NOMO-1 treated with dmso at 0.1 percent for 144 hours (cell line): ENCODE data around the gene LHX4.

ENCODE experiments used
- DNase-seq: peaks from one replicate; lab custom pipeline; 2025; ENCODE audit not compliant: unreplicated experiment; lab: John Stamatoyannopoulos, UW

LHX4 gene

GRCh38 chr1:180224902-180225301 is 5.2 kb upstream of the LHX4 start:
- DNase-seq, result no peak

DNA sequence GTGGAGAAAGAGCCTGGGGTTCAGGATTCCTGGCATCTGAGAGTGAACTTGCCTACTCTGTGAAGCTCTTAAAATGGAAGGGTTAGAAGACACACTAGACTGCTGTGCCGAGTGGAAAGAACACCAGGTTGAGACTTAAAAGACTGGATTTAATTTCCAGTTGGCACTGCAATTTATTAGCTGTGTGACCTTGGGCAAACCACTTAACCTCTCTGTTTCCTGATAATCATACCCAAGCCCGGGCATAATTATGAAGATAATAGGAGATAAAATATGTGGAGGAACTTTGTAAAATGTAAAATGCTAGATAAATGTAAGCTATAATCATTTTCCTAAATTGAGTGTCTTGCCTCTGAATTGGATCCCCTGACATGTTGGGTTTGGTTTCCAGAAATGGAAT is 4.7 kb upstream of the LHX4 start:
- no peak for DNase-seq

DNA sequence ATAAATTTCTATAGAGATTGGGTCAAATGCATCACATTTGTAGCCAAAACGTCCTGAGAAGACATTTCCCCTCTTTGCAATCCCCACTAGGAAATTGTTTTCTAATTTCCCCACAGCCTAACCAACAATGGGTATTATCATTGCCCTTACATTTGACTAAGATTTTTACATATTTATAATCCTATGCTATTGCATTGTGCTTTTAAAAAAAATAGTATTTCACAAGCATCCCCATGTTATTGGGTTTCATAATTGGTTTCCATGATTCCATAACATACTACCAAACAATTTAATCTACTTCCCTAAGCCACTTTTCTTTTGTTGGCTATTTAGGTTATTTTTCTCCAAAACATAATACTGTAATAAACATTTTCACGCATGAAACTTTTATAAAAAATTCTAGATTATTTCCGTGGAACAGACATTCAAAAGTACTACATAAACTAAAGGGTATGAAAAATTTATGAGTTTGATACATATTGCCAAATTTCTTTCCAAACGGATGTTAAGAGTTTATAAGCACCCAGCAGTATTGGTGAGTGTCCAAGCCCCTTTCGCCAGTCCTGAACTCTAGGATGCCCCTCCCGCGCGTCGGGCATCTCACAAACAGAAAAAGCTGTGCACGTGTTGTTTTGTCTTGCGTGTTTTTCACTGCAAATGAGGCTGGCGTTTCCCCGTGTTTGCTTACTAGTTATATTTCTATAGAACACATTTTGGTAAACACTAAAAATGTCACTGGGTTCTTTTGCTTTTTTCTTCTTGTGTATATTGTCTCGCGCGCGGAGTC is 2.0 kb upstream of the LHX4 start:
- DNase-seq, result no peak

DNA sequence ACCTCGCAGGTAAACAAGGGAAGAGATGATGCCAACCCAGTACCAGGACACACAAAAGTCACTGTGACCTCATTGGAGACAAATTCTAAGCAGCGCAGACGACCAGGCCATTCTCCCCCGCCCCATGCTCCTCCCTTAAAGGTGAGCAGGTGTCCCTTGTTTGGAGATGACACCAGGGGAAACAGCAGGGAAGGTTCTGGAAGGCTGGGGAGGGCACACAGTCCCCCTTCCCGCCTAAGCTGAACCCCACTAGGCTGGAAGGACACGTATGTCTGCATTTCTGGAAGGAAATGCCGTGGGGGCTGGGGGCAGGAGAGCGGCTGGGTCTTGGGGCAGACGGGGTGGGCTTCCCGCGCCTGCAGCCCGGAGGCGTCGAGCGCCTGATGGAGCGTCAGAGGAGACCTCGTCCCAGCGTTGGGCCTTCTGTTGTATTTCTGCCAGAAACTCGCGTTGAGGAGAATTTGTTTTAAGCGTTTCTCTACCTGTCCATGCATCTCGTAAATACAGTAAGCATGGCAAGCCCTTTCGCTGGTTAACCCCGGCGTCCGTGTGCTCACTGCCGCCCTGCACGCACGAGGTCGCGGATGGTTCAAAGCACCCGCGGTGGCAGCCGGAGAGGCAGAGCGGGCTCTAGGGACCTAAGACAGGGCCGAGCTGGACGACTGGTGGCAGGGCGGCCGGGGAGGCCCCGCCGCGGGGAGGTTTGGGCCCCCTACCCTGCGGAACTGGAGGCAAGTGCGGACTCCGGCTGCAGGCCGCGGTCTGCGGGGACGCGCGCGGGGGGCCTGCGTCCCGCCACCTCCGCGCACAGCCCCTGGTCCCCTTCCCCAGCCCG is 1.2 kb upstream of the LHX4 start:
- DNase-seq, result no peak

DNA sequence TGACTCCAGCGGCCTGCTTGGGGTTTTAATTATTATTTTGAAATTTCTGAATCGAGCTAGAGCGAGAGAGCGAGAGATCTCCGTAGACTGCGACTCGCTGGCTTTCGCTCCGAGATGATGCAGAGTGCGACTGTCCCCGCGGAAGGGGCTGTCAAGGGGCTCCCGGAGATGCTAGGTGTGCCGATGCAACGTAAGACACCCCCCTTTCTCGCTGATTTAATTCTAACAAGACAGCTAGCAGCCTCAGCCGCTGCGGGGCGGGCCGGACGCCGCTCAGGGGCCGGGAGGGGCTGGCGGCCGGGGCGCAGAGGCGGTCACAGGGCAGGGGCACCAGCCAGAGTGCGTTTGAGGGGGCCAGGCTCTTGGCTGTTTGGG is 339 bp downstream of the LHX4 start:
- DNase-seq, result no peak

DNA sequence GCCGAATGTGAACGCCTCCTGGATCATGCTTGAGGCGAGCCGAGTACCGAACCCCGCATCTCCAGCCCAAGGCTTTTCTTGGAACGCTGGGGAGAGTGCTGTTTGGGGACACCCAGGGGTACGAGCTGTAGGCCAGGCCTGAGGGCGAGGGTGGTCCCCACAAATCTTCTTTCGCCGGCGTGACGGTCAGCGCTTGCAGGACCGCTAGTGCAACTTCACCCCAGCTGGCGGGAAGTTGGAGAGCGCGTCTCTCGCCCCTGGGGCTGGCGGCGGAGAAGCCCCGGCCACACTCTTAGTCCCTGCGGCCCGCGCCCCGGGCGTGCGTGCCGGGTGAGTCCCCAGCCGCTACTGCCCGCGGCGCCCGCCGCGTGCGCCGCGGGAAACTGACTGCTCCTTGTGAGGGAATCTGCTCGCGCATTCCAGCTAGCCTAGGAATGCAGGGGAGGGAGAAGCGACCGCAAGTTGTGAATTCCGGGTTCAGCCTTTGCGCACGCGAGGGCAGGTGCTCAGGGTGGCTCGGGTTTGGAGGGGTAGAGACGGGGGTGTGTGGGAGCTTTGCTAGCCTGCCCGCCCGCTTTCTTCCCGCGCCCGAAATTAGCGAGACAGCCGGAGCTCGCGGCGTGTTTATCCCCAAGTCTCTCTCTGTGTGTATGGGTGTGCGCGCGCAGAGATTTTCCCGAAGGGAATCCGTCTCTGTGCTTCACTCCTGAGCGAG is 884 bp downstream of the LHX4 start:
- no peak for DNase-seq

DNA sequence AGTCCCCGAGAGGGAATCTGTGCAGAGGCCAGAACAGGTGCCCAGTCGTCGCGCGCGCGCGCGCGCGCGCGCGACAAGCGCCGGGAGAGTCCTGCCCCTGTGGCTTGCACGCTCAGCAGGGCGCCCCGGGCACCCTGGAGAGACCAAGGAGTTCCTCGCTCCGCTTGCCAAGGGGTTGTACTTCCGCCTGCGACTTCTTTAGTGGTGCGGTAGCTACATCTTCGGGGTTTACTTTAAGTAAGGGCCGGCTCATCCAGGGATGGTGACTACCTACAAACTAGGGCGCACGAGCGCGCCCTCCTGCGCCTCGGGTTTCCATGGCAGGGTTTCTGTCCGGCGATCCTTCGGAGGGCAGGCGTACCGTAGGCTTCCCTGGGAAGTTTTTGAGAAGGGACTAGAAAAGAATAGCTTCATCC is 1.4 kb downstream of the LHX4 start:
- DNase-seq, result peak; percentile 65

DNA sequence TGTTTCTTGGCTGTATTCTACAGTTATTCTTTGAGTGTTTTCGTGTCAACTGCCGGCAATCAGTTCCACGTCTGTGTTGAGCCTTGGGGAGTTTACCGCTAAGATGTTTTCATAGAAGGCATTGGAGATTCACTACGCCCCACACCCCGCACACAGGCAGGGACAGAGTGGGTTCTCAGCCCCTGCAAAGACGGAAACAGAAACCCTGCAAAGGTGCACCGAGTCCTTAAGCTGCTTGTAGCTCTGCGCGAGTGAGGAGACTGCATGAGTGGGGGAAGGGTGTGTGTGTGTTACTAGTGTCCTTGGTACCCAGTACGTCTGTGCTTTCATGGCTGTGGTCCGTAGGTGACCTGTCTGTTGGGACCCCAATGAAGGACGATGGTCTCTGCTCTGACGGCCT is 1.9 kb downstream of the LHX4 start:
- no peak for DNase-seq

DNA sequence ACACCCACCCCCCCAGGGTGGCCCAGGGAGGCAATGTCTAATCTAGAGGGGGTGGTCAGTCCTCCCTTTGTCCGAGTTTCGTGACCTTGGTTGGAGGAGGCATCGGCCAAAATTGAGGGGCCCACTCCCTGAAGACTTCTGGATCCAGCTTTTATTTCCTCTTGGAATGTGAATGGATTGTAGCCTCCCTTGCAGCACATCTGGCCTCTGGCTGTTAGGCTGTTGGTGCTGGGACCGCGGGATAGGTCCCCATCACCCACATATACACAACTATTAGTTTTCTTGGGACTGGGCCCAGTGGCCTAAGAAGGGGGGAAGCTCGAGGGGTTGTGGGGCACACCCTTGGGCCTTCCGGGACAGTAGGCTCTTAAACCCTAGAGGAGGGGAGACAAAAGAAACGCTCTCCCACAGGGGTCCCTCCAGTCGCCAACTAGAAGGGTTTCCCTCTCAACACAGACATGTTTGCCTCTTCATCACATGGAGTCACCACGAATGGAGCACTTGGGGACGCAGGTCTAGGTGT is 2.5 kb downstream of the LHX4 start:
- no peak for DNase-seq

GRCh38 chr1:180233191-180234011 is 3.3 kb downstream of the LHX4 start:
- no peak for DNase-seq

GRCh38 chr1:180234369-180235076 is 4.5 kb downstream of the LHX4 start:
- no peak for DNase-seq

GRCh38 chr1:180235077-180235501 is 5.0 kb downstream of the LHX4 start:
- DNase-seq, result no peak

- no peak for DNase-seq
These were observed 5.6 kb downstream of the LHX4 start for GRCh38 chr1:180235502-180236239.

- DNase-seq, result no peak
These were observed 6.8 kb downstream of the LHX4 start for GRCh38 chr1:180236698-180237509.

GRCh38 chr1:180237869-180238476 is 7.9 kb downstream of the LHX4 start:
- DNase-seq, result no peak

- DNase-seq, result no peak
These were observed 8.6 kb downstream of the LHX4 start for GRCh38 chr1:180238675-180239074.

GRCh38 chr1:180239145-180240096 is 9.4 kb downstream of the LHX4 start:
- DNase-seq, result no peak
